Activated CD4-positive, alpha-beta T cell treated with anti-CD3 and anti-CD28 coated beads for 36 hours (primary cell): Measurements from ENCODE around the gene KCNT2. TPM values are rescaled to one million over a fixed set of nuclear protein-coding genes. Genes with fewer than 3 reads are reported as not detected.

Experiments
- ATAC-seq: fragments of 200-7000 bp; cut with Tn5 transposase; one replicate; pipeline ENCODE4 v1.10.0; 2021; ENCODE audit warnings: mild to moderate bottlenecking, moderate library complexity
- CTCF ChIA-PET: fragments of 350-600 bp; sonication (Branson Sonifier 250); formaldehyde crosslinking; loops from one replicate; lab custom pipeline; 2021; ENCODE audit warnings: antibody characterized with exemption; lab: Charles Lee
- POLR2A ChIA-PET: fragments of 350-600 bp; sonication (Branson Sonifier 250); formaldehyde crosslinking; loops from one replicate; lab custom pipeline; 2021; ENCODE audit warnings: antibody characterized with exemption, inconsistent platforms; lab: Charles Lee
- DNase-seq: peaks from one replicate; pipeline ENCODE4 v3.0.0-alpha.2; 2020
- H3K27ac Mint-ChIP-seq: one replicate; pipeline ENCODE4 v1.8.0; 2021; ENCODE audit warnings: mixed read lengths
- H3K27me3 Mint-ChIP-seq: one replicate; pipeline ENCODE4 v1.8.0; 2021; ENCODE audit warnings: mixed read lengths
- H3K36me3 Mint-ChIP-seq: one replicate; pipeline ENCODE4 v1.8.0; 2021; ENCODE audit warnings: low read depth, mixed read lengths
- H3K4me1 Mint-ChIP-seq: one replicate; pipeline ENCODE4 v1.8.0; 2021; ENCODE audit warnings: mixed read lengths
- H3K4me3 Mint-ChIP-seq: one replicate; pipeline ENCODE4 v1.8.0; 2021; ENCODE audit warnings: mild to moderate bottlenecking, moderate library complexity, mixed read lengths
- H3K9me3 Mint-ChIP-seq: one replicate; pipeline ENCODE4 v1.8.0; 2021; ENCODE audit warnings: low read depth, mixed read lengths
- intact Hi-C, 2 experiments: fragments of 100-400 bp; cut with DNase I in 1 of 2; cut with micrococcal nuclease in 1 of 2; formaldehyde crosslinking; loops; one replicate each; pipeline versions ENCODE4 v1.14.2 to v1.15.1; 2022 to 2024; cut with DNase I, micrococcal nuclease
- total RNA-seq, 2 experiments: library from RNA; stranded (reverse); gene quantifications; one replicate each; pipeline ENCODE4 v1.2.3, GENCODE V29; 2021

The KCNT2 gene
- total RNA-seq, 2 experiments from 2014 or later, result 0.05 to 0.09 TPM

DNA sequence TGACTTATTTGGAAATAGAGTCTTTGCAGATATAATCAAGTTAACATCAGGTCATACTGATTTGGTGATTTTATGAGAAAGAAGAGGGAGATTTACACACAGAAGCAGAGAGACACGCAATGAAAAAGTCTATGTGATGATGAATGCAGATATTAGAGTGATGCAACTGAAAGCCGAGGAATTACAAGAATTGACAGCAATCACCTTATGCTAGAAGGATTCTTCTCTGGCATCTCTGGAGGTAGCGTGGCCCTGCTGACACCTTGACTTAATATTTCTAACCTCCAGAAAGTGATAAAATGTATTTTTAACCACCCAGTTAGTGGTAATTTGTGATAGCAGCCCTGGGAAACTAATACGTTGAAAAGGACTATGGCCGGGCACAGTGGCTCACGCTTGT, 29.4 kb upstream of the KCNT2 start:
- intact Hi-C loops, result no loop called here
- no peaks in the 10 kb centered on the region for H3K36me3 Mint-ChIP-seq
- no peaks in the 10 kb centered on the region for H3K4me1 Mint-ChIP-seq
- POLR2A ChIA-PET, result no interaction called here
- no peak overlapping the region for H3K27ac Mint-ChIP-seq
- no peak overlapping the region for H3K4me3 Mint-ChIP-seq
- no peak for DNase-seq
- no peaks in the 10 kb centered on the region for H3K27me3 Mint-ChIP-seq
- no peak for ATAC-seq
- CTCF ChIA-PET, result no interaction called here
- H3K9me3 Mint-ChIP-seq, result no peaks in the 10 kb centered on the region

- H3K27ac Mint-ChIP-seq, result no peak overlapping the region
- POLR2A ChIA-PET, result no interaction called here
- intact Hi-C loops, result no loop called here
These were observed 20.6 kb upstream of the KCNT2 start for GRCh38 chr1:196628838-196629237.

DNA sequence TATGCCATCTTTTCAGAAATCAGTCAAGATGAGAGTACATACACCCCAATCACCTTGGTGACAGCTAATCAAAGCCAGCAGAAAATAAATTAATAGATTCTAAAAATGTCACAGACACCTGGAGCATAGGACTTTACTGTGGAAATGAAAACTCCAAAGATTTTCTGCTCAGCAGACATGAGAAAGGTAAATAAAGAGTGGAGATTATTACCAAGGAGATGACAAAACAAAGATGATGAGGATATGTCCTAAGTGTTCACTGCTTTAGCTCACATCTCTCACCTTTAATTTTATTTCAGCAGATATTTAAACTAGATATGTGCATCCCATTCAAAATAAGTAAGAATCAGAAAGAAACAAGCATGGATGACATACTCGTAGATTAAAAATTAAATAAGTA, 14.8 kb upstream of the KCNT2 start:
- no peaks in the 10 kb centered on the region for H3K4me1 Mint-ChIP-seq
- H3K4me3 Mint-ChIP-seq, result no peak overlapping the region
- ATAC-seq (no peak), DNase-seq (no peak)
- H3K27me3 Mint-ChIP-seq, result peaks cover 2% of the 10 kb centered on the region
- ChIA-PET POLR2A (no interaction called here), CTCF (no interaction called here)
- intact Hi-C loops, result no loop called here
- no peak overlapping the region for H3K27ac Mint-ChIP-seq
- H3K36me3 Mint-ChIP-seq, result no peaks in the 10 kb centered on the region
- peaks cover 2% of the 10 kb centered on the region for H3K9me3 Mint-ChIP-seq

More at GRCh38 chr1:196628838-196629237, 20.6 kb upstream of the KCNT2 start:
- ATAC-seq, result no peak
- Mint-ChIP-seq H3K4me3 (no peak overlapping the region), H3K27me3 (peaks cover 2% of the 10 kb centered on the region), H3K36me3 (no peaks in the 10 kb centered on the region), H3K9me3 (peaks cover 3% of the 10 kb centered on the region), H3K4me1 (no peaks in the 10 kb centered on the region)
- CTCF ChIA-PET, result interaction anchor here (0.7 kb wide), 1 partner anchor 10 kb away, joined by 3 read pairs; no protein-coding TSS in a partner anchor
- DNase-seq, result no peak

GRCh38 chr1:196619721-196620120, 11.5 kb upstream of the KCNT2 start:
- DNase-seq, result no peak
- POLR2A ChIA-PET, result no interaction called here
- CTCF ChIA-PET, result no interaction called here
- Mint-ChIP-seq H3K9me3 (no peaks in the 10 kb centered on the region), H3K27me3 (no peaks in the 10 kb centered on the region), H3K4me1 (no peaks in the 10 kb centered on the region), H3K4me3 (no peak overlapping the region), H3K36me3 (no peaks in the 10 kb centered on the region), H3K27ac (no peak overlapping the region)
- intact Hi-C loops, result no loop called here
- no peak for ATAC-seq

DNA sequence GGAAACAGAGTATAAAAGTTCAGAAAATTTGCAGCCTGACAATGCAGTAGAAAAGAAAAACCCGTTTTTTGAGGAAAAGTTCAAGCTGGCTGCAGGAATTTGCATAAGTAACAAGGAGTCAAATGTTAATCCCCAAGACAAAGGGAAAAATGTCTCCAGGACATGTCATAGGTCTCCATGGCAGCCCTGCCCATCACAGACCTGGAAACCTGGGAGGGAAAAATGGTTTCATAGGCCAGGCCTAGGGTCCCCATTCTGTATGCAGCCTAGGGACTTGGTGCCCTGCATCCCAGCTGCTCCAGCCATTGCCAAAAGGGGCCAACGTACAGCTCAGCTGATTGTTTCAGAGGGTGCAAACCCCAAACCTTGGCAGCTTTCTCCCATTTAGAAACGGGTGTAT, 3.6 kb upstream of the KCNT2 start:
- Mint-ChIP-seq H3K9me3 (no peaks in the 10 kb centered on the region), H3K4me1 (peaks cover 4% of the 10 kb centered on the region), H3K27ac (no peak overlapping the region), H3K4me3 (no peak overlapping the region), H3K27me3 (peaks cover 17% of the 10 kb centered on the region), H3K36me3 (no peaks in the 10 kb centered on the region)
- intact Hi-C loops, result no loop called here
- no peak for DNase-seq
- ChIA-PET POLR2A (no interaction called here), CTCF (no interaction called here)
- no peak for ATAC-seq

- no peaks in the 10 kb centered on the region for H3K9me3 Mint-ChIP-seq
- POLR2A ChIA-PET, result no interaction called here
- H3K4me3 Mint-ChIP-seq, result no peak overlapping the region
- H3K4me1 Mint-ChIP-seq, result peaks cover 4% of the 10 kb centered on the region
- no peaks in the 10 kb centered on the region for H3K36me3 Mint-ChIP-seq
- CTCF ChIA-PET, result no interaction called here
- DNase-seq (no peak), ATAC-seq (no peak)
- intact Hi-C loops, result no loop called here
- H3K27ac Mint-ChIP-seq, result no peak overlapping the region
- peaks cover 23% of the 10 kb centered on the region for H3K27me3 Mint-ChIP-seq
These were observed 1.1 kb upstream of the KCNT2 start for GRCh38 chr1:196609370-196609737.

DNA sequence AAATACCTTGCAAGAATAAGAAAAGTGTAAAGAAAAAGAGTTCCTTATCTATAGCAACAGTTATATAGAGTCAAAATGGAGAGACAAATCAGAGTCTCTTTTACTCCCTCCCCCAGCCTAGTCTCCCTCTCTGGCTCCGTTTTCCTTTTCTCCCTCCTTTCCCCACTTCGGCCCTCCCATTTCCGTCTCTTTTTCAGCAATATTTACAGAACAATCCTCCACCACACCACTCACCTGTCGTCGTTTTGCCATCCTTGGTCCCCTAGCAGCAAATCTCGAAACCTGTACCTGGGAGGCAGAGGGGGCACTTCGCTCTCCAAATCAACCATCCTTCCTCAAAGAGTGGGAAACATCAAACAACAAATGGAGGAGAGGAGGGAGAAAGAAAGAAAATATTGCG, 259 bp downstream of the KCNT2 start:
- CTCF ChIA-PET, result no interaction called here
- peak overlapping the region; percentile 50 for H3K4me3 Mint-ChIP-seq
- DNase-seq, result no peak
- POLR2A ChIA-PET, result interaction anchor here (0.6 kb wide), 1 partner anchor 275 kb away, joined by 3 read pairs; no protein-coding TSS in a partner anchor
- intact Hi-C loops, result no loop called here
- no peak overlapping the region for H3K27ac Mint-ChIP-seq
- no peaks in the 10 kb centered on the region for H3K9me3 Mint-ChIP-seq
- peak; percentile 5 for ATAC-seq
- peaks cover 25% of the 10 kb centered on the region for H3K27me3 Mint-ChIP-seq
- no peaks in the 10 kb centered on the region for H3K36me3 Mint-ChIP-seq
- peaks cover 4% of the 10 kb centered on the region for H3K4me1 Mint-ChIP-seq

DNA sequence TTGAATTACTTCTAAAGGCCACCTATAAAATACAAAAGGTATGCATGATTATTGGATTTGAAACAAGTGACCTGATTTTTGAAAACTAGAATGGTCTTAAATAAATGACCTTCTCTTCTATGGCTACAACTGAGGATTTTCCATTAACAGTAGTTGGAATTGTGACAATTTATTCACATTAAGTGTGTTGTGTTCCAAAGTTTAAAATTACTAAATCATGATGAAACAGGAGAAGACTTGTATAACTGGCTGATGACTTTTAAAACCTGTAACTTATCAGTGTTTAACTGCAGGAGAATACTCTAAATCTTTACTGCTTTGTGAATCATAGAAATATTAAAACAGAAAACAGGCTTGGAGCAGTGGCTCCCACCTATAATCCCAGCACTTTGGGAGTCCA, 4.6 kb downstream of the KCNT2 start:
- Mint-ChIP-seq H3K27me3 (peaks cover 17% of the 10 kb centered on the region), H3K9me3 (no peaks in the 10 kb centered on the region), H3K36me3 (no peaks in the 10 kb centered on the region), H3K27ac (no peak overlapping the region), H3K4me3 (no peak overlapping the region), H3K4me1 (peaks cover 4% of the 10 kb centered on the region)
- ATAC-seq (no peak), DNase-seq (no peak)
- intact Hi-C loops, result no loop called here
- CTCF ChIA-PET, result no interaction called here
- POLR2A ChIA-PET, result no interaction called here

DNA sequence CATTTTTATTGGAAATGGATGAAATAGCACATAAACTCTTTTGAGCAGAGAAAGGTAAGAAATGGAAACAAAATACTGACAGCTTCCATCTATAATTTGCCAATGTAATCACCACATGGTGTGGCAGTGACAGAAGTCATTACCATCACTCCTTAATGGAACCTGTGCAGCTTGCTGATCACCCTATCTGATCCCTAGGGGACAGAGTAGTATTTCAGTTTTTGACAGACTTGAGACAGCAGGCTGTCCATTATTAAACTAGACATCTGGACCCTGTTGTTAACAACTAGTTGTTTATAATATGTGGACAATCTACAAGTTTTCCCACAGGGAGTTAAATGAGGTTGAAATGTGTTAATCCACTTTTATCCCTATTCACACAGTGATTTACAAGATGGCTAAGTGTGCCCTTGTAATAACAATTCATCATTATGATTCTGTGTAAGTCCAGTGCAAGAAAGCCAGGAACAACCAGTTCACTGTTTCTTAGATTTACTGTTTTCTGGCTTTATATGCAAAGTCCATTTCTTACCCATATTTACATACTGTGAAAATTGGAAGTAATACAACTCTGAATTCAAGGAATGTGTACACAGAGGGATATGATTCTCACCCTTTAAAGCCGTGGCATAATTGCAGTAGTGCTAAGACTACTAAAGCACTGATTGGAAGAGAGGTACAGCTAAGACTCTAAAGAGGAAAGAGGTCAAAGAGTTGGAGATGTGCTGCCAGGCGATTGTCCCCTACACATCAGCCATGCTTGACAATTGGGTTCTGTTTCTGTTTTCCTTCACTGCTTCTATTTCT, 9.1 kb downstream of the KCNT2 start:
- DNase-seq (no peak), ATAC-seq (no peak)
- POLR2A ChIA-PET, result interaction anchor here (0.6 kb wide), 1 partner anchor 348 kb away, joined by 3 read pairs; no protein-coding TSS in a partner anchor
- Mint-ChIP-seq H3K9me3 (no peaks in the 10 kb centered on the region), H3K4me3 (no peak overlapping the region), H3K27me3 (peaks cover under 1% of the 10 kb centered on the region), H3K27ac (no peak overlapping the region), H3K36me3 (no peaks in the 10 kb centered on the region), H3K4me1 (no peaks in the 10 kb centered on the region)
- CTCF ChIA-PET, result no interaction called here
- intact Hi-C loops, result no loop called here

- Mint-ChIP-seq H3K9me3 (no peaks in the 10 kb centered on the region), H3K27me3 (no peaks in the 10 kb centered on the region), H3K4me3 (no peak overlapping the region), H3K27ac (no peak overlapping the region), H3K36me3 (no peaks in the 10 kb centered on the region), H3K4me1 (no peaks in the 10 kb centered on the region)
- ChIA-PET CTCF (no interaction called here), POLR2A (no interaction called here)
- intact Hi-C loops, result no loop called here
- no peak for DNase-seq
- no peak for ATAC-seq
These were observed 13.5 kb downstream of the KCNT2 start for GRCh38 chr1:196594700-196595099.

GRCh38 chr1:196593955-196594354, 14.3 kb downstream of the KCNT2 start:
- no peaks in the 10 kb centered on the region for H3K36me3 Mint-ChIP-seq
- no peak for ATAC-seq
- DNase-seq, result no peak
- CTCF ChIA-PET, result no interaction called here
- H3K4me3 Mint-ChIP-seq, result no peak overlapping the region
- POLR2A ChIA-PET, result no interaction called here
- H3K4me1 Mint-ChIP-seq, result no peaks in the 10 kb centered on the region
- H3K27ac Mint-ChIP-seq, result no peak overlapping the region
- intact Hi-C loops, result no loop called here
- H3K9me3 Mint-ChIP-seq, result no peaks in the 10 kb centered on the region
- H3K27me3 Mint-ChIP-seq, result no peaks in the 10 kb centered on the region

- H3K4me1 Mint-ChIP-seq, result no peaks in the 10 kb centered on the region
- CTCF ChIA-PET, result no interaction called here
- ATAC-seq (no peak), DNase-seq (no peak)
- POLR2A ChIA-PET, result no interaction called here
- no peak overlapping the region for H3K4me3 Mint-ChIP-seq
- H3K27me3 Mint-ChIP-seq, result no peaks in the 10 kb centered on the region
- no peaks in the 10 kb centered on the region for H3K36me3 Mint-ChIP-seq
- H3K27ac Mint-ChIP-seq, result no peak overlapping the region
- intact Hi-C loops, result no loop called here
- H3K9me3 Mint-ChIP-seq, result no peaks in the 10 kb centered on the region
These were observed 17.3 kb downstream of the KCNT2 start for GRCh38 chr1:196590959-196591358.
